22Rv1 (cell line): ENCODE results near the gene DIAPH2.

Experiments
- ZFX ChIP-seq: fragments of 450-650 bp; IDR thresholded peaks from 2 replicates; pipeline ENCODE4 v1.6.1; 2017; ENCODE audit warnings: antibody characterized with exemption, borderline replicate concordance
- TF ChIP-seq, protein P1 (sequence below): fragments of 450-650 bp; IDR thresholded peaks from 2 replicates; pipeline ENCODE4 v1.5.1; 2017; ENCODE audit warnings: mild to moderate bottlenecking

DNA sequence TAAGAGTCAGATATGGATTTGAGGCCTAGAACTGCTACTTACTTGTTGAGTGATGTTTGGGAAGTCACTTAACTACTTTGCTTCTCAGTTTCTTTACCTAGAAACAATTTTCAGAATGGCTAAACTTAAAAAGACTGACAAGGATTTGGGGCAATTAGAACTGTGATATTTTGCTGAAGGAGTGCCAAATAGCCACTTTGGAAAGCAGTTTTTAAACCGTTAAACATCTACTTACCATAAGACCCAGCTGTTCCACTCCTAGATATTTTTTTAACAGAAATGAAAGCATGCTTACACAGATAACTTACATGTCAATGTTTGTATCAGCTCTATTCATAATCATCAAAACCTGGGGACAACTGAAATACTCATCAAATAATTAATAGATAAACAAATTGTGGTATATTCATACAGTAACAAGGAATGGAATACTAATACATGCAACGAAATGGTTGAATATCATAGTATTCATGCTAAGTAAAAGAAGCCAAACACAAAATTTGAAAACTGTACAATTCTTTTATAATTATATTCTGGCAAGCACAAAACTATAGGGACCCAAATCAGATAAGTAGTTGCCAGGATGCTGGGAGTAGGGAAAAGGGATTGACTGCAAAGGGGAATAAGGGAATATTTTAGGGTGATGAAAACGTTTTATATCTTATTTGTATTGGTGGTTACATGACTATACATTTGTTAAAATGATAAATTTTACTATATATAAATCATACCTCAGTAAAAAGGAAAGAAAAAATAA lies 223.1 kb downstream of the DIAPH2 start:
- TF ChIP-seq, protein P1, sequence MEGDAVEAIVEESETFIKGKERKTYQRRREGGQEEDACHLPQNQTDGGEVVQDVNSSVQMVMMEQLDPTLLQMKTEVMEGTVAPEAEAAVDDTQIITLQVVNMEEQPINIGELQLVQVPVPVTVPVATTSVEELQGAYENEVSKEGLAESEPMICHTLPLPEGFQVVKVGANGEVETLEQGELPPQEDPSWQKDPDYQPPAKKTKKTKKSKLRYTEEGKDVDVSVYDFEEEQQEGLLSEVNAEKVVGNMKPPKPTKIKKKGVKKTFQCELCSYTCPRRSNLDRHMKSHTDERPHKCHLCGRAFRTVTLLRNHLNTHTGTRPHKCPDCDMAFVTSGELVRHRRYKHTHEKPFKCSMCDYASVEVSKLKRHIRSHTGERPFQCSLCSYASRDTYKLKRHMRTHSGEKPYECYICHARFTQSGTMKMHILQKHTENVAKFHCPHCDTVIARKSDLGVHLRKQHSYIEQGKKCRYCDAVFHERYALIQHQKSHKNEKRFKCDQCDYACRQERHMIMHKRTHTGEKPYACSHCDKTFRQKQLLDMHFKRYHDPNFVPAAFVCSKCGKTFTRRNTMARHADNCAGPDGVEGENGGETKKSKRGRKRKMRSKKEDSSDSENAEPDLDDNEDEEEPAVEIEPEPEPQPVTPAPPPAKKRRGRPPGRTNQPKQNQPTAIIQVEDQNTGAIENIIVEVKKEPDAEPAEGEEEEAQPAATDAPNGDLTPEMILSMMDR, result no peak
- TF ChIP-seq ZFX, result no peak
